Naive thymus-derived CD8-positive, alpha-beta T cell (primary cell): ENCODE data around the gene ZNF716. TPM values are rescaled to one million over a fixed set of nuclear protein-coding genes. Genes with fewer than 3 reads are reported as not detected.
"Not testable (repeated sequence)": the region's sequence is repeated elsewhere in the genome, so short reads cannot be mapped to it uniquely, and the experiment has no call there.

ENCODE experiments used
- ATAC-seq, 2 donors: fragments of 150-1000 bp; cut with Tn5 transposase in 1 of 2; sonication (Bioruptor Pico), chemical (Tn5 transposase) in 1 of 2; 1 replicate in 1 of 2; 2 replicates in 1 of 2; pipeline ENCODE4 v1.10.0; 2021; ENCODE audit warnings: mild to moderate bottlenecking in 2 of 2, moderate library complexity in 2 of 2
- POLR2A ChIA-PET: fragments of 350-600 bp; sonication (Branson Sonifier 250); formaldehyde crosslinking; loops from one replicate; lab custom pipeline; 2021; ENCODE audit warnings: antibody characterized with exemption; lab: Charles Lee
- DNase-seq, 10 donors: peaks; one replicate each; pipeline versions ENCODE4 v3.0.0 to v3.0.0-alpha.2; 2020 to 2022
- H3K27ac Mint-ChIP-seq, 10 donors: one replicate each; pipeline ENCODE4 v1.8.0; 2020 to 2022; ENCODE audit warnings: mild to moderate bottlenecking in 10 of 10, mixed read lengths in 10 of 10, moderate library complexity in 4 of 10, inconsistent platforms in 1 of 10
- H3K27me3 Mint-ChIP-seq, 5 donors: one replicate each; pipeline ENCODE4 v1.8.0; 2021 to 2022; ENCODE audit warnings: mixed read lengths in 5 of 5
- H3K36me3 Mint-ChIP-seq, 3 donors: one replicate each; pipeline ENCODE4 v1.8.0; 2020 to 2022; ENCODE audit warnings: mixed read lengths in 3 of 3, mild to moderate bottlenecking in 2 of 3, inconsistent platforms in 1 of 3
- H3K4me1 Mint-ChIP-seq, 4 donors: one replicate each; pipeline ENCODE4 v1.8.0; 2021 to 2022; ENCODE audit warnings: mixed read lengths in 4 of 4
- H3K4me3 Mint-ChIP-seq, 10 donors: one replicate each; pipeline ENCODE4 v1.8.0; 2020 to 2022; ENCODE audit warnings: mild to moderate bottlenecking in 10 of 10, mixed read lengths in 10 of 10, moderate library complexity in 6 of 10, inconsistent platforms in 1 of 10
- H3K9me3 Mint-ChIP-seq, 9 donors: one replicate each; pipeline ENCODE4 v1.8.0; 2020 to 2022; ENCODE audit warnings: mixed read lengths in 9 of 9, mild to moderate bottlenecking in 3 of 9, inconsistent platforms in 1 of 9, moderate library complexity in 1 of 9
- microRNA-seq: library from miRNA; unstranded; fragments of <30 nt; microRNA quantifications from one replicate; pipeline ENCODE4 v1.2.0, GENCODE V29; 2022; ENCODE audit warnings: borderline microRNAs expressed
- polyA plus RNA-seq, 3 donors: library from polyadenylated mRNA; unstranded; fragments of 300-500 nt; fragmentation: Illumina TruSeq; gene quantifications; one replicate each; pipeline ENCODE4 v1.2.3, GENCODE V29; 2021
- total RNA-seq, 8 experiments: library from RNA in 2 of 8; stranded (reverse) in 2 of 8; gene quantifications; one replicate each; pipeline ENCODE4 v1.2.3 and lab custom pipeline; 2021 to 2026

The ZNF716 gene
- total and polyA plus RNA-seq, 5 experiments from 2014 or later: not detected

DNA sequence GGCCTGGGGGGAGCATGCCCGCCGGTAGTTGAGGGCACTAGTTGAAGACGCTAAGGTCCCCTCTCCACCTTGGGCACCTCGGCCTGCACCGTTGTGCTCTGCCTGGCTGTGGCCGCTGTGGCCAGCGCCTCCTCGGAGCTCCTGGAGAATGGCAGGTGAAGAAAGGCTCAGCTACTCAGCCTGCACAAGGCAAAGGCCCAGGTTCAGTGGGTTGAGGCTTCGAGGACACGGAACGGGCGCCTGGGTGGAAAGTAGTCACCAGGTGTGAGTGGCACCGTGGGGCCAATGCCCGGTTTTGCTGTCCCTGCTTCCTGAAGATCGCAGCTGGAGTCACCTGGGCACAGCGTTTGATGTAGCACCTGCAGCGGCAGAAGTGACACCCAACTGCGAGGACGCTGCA is 12.4 kb upstream of the ZNF716 start:
- Mint-ChIP-seq H3K9me3 (peaks cover 0 to 37% (median 20%) of the 10 kb centered on the region in 9 donors), H3K4me3 (no peak overlapping the region), H3K4me1 (no peaks in the 10 kb centered on the region), H3K27ac (no peak overlapping the region), H3K36me3 (peaks cover 0 to 5% (median 0%) of the 10 kb centered on the region in 3 donors), H3K27me3 (no peaks in the 10 kb centered on the region)
- POLR2A ChIA-PET: no interaction called here
- no peak for ATAC-seq
- no peak for DNase-seq

DNA sequence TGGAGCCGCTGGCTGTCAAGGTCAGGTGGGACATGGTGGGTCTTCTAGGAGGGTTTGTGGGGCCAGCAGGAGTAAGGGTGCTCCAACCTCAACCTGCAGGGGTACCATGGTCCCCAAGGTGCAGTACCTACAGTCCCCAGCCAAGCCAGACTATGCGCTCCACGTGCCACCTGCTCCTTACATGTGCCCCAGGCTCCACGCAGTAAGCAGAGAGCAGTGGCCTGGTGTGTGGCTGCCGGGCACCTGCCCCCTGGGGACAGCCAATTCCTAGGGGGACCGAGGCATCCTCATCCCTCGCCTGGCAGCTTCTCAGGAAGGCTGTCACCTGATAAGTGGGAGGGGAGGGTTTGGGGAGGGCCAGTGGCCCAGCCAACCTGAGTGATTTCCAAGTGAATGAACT is 11.7 kb upstream of the ZNF716 start:
- no peak overlapping the region for H3K27ac Mint-ChIP-seq
- DNase-seq: no peak
- no peak overlapping the region for H3K4me3 Mint-ChIP-seq
- H3K9me3 Mint-ChIP-seq: peaks cover 0 to 38% (median 18%) of the 10 kb centered on the region in 9 donors
- no peaks in the 10 kb centered on the region for H3K4me1 Mint-ChIP-seq
- ATAC-seq: no peak
- POLR2A ChIA-PET: no interaction called here
- no peaks in the 10 kb centered on the region for H3K27me3 Mint-ChIP-seq
- H3K36me3 Mint-ChIP-seq: peaks cover 0 to 5% (median 0%) of the 10 kb centered on the region in 3 donors

DNA sequence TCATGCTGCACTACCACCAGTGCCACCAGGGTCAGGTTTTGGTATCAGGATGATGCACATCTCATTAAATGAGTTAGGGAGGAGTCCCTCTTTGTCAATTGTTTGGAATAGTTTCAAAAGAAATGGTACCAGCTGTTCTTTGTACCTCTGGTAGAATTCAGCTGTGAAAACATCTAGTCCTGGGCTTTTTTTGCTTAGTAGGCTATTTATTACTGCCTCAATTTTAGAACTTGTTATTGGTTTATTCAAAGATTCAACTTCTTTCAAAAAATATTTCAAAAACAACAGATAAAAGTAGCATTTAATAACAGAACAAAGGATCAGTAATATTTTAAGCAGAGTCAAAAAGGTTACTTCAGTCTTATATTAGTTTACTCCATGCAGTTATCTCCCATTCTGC is 6.4 kb upstream of the ZNF716 start:
- H3K9me3 Mint-ChIP-seq: peaks cover 0 to 38% (median 21%) of the 10 kb centered on the region in 9 donors
- no peak overlapping the region for H3K4me3 Mint-ChIP-seq

DNA sequence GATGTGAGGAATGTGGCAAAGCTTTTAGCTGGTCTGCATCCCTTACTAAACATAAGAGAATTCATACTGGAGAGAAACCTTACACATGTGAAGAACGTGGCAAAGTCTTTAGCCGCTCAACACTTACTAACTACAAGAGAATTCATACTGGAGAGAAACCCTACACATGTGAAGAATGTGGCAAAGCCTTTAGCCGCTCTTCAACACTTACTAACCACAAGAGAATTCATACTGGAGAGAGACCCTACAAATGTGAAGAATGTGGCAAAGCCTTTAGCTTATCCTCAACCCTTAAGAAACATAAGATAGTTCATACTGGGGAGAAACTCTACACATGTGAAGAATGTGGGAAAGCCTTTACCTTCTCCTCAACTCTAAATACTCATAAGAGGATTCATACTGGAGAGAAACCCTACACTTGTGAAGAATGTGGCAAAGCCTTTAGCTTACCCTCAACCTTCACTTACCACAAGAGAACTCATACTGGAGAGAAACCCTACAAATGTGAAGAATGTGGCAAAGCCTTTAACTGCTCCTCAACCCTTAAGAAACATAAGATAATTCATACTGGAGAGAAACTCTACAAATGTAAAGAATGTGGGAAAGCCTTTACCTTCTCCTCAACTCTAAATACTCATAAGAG is 19.3 kb downstream of the ZNF716 start:
- POLR2A ChIA-PET, H3K27me3 Mint-ChIP-seq, H3K27ac Mint-ChIP-seq, H3K4me3 Mint-ChIP-seq, DNase-seq, H3K4me1 Mint-ChIP-seq, ATAC-seq: not testable (repeated sequence)
- Mint-ChIP-seq H3K9me3 (peaks cover 19 to 88% (median 40%) of the 10 kb centered on the region in 9 donors), H3K36me3 (peaks cover 0 to 21% (median 6%) of the 10 kb centered on the region in 3 donors)

More for the DNA sequence above, 6.4 kb upstream of the ZNF716 start:
- ATAC-seq: no peak
- POLR2A ChIA-PET: no interaction called here
- no peak overlapping the region for H3K27ac Mint-ChIP-seq
- H3K4me1 Mint-ChIP-seq: no peaks in the 10 kb centered on the region
- DNase-seq: no peak
- H3K27me3 Mint-ChIP-seq: no peaks in the 10 kb centered on the region
- H3K36me3 Mint-ChIP-seq: peaks cover 0 to 5% (median 0%) of the 10 kb centered on the region in 3 donors

DNA sequence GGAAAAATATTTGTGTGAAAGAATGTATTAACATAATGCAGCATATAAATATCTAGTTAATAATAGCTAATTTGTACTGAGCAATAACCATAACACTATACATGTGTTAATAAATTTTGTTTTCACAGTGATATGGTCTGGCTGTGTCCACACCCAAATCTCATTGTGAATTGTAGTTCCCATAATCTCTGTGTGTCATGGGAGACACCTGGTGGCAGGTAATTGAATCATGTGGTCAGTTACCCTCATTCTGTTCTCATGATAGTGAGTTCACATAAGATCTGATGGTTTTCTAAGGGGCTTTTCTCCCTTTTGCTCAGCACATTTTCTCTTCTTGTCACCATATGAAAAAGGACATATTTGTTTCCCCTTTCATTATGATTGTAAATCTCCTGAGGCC is 30.3 kb downstream of the ZNF716 start:
- ATAC-seq, POLR2A ChIA-PET, H3K27me3 Mint-ChIP-seq: not testable (repeated sequence)

DNA sequence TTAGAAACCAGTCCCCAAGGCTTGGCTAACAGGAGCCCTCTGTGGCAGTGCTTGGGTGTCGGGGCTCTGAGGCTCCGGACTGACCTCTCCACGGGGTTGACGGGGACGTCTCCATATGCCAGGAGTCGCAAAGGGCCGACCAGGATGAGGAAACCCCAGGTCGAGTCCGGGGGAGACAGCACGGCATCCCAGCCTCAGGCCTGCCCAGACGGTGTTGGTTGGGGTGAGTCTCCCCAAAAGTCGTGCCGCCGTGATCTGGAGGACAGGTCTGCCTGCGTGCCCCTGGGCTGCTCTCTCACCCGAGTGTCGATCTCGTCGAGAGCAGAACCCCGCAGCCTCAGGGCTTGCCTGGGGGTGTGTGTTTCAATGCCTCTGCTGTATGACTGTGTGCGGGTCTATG is 35.0 kb downstream of the ZNF716 start:
- Mint-ChIP-seq H3K9me3 (peaks cover 0 to 24% (median 5%) of the 10 kb centered on the region in 9 donors), H3K36me3 (peaks cover 0 to 11% (median 1%) of the 10 kb centered on the region in 3 donors)
- DNase-seq, H3K27ac Mint-ChIP-seq, POLR2A ChIA-PET, H3K4me3 Mint-ChIP-seq, ATAC-seq, H3K27me3 Mint-ChIP-seq, H3K4me1 Mint-ChIP-seq: not testable (repeated sequence)

More for the DNA sequence above, 30.3 kb downstream of the ZNF716 start:
- Mint-ChIP-seq H3K36me3 (peaks cover 0 to 16% (median 1%) of the 10 kb centered on the region in 3 donors), H3K9me3 (peaks cover 0 to 39% (median 12%) of the 10 kb centered on the region in 9 donors)
- not testable (repeated sequence) for H3K4me3 Mint-ChIP-seq, H3K4me1 Mint-ChIP-seq, H3K27ac Mint-ChIP-seq, DNase-seq

DNA sequence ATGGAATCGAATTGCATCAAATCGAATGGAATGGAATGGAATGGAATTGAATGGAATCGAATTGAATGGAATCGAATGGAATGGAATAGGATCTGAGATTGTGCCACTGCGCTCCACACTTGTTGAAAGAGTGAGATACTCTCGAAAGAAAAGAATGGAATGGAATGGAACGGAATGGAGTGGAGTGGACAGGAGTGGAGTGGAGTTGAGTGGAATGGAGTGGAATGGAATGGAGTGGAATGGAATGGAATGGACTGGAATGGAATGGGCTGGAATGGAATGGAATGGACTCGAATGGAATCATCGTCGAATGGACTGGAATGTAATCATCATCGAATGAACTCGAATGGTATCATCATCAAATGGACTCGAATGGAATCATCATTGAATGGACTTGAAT is 38.0 kb downstream of the ZNF716 start:
- no peaks in the 10 kb centered on the region for H3K4me1 Mint-ChIP-seq
- POLR2A ChIA-PET: no interaction called here
- peaks cover 0 to 13% (median 5%) of the 10 kb centered on the region in 9 donors for H3K9me3 Mint-ChIP-seq
- no peak for ATAC-seq
- no peaks in the 10 kb centered on the region for H3K27me3 Mint-ChIP-seq
- peaks cover 0 to 5% (median 1%) of the 10 kb centered on the region in 3 donors for H3K36me3 Mint-ChIP-seq
- no peak for DNase-seq
- no peak overlapping the region for H3K27ac Mint-ChIP-seq
- H3K4me3 Mint-ChIP-seq: no peak overlapping the region

DNA sequence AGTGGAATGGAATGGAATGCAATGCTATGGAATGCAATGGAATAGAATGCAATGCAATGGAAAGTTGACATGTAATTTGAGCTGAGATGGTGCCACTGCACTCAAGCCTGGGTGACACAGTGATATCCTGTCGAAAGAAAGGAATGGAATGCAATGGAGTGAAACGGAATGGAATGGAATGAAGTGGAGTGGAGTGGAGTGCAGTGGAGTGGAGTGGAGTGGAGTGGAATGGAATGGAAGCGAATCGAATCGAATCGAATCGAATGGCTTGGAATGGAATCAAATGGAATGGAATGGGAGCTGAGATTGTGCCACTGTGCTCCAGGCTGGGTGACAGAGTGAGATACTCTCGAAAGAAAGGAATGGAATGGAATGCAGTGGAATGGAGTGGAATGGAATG is 45.1 kb downstream of the ZNF716 start:
- DNase-seq, H3K27me3 Mint-ChIP-seq, ATAC-seq, H3K27ac Mint-ChIP-seq, POLR2A ChIA-PET, H3K4me3 Mint-ChIP-seq, H3K4me1 Mint-ChIP-seq, H3K36me3 Mint-ChIP-seq: not testable (repeated sequence)
- H3K9me3 Mint-ChIP-seq: peaks cover 0 to 18% (median 6%) of the 10 kb centered on the region in 9 donors

DNA sequence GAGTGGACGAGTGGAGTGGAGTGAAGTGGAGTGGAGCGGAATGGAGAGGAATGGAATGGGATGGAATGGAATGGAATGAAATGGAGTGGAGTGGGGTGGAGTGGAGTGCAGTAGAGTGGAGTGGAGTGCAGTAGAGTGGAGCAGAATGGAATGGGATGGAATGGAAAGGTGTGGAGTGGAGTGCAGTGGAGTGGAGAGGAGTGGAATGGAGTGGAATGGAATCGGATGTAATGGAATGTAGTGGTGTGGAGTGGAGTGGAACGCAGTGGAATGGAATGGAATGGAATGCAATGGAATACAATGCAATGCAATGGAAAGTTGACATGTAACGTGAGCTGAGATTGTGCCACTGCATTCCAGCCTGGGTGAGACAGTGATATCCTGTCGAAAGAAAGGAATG is 46.4 kb downstream of the ZNF716 start:
- H3K4me1 Mint-ChIP-seq: no peaks in the 10 kb centered on the region
- no peak overlapping the region for H3K4me3 Mint-ChIP-seq
- POLR2A ChIA-PET: no interaction called here
- no peak overlapping the region for H3K27ac Mint-ChIP-seq
- no peaks in the 10 kb centered on the region for H3K36me3 Mint-ChIP-seq
- DNase-seq (no peak), ATAC-seq (no peak)
- no peaks in the 10 kb centered on the region for H3K27me3 Mint-ChIP-seq
- H3K9me3 Mint-ChIP-seq: peaks cover 0 to 29% (median 7%) of the 10 kb centered on the region in 9 donors

DNA sequence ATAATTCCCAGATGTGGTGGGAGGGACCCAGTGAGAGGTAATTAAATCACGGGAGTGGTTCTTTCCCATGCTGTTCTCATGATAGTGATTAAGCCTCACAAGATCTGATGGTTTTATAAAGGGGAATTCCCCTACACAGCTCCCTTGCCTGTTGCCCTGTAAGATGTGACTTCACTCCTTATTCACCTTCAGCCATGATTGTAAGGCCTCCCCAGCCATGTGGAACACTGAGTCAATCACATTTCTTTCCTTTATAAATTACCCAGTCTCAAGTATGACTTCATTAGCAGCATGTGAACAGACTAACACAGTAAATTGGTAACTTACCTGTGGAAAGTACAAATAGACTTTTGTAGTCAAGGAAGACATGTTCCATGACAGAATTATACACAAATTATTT is 55.2 kb downstream of the ZNF716 start:
- peaks cover 5 to 53% (median 29%) of the 10 kb centered on the region in 9 donors for H3K9me3 Mint-ChIP-seq
- POLR2A ChIA-PET: no interaction called here
- no peaks in the 10 kb centered on the region for H3K4me1 Mint-ChIP-seq
- ATAC-seq (no peak), DNase-seq (no peak)
- peaks cover 0 to 4% (median 0%) of the 10 kb centered on the region in 3 donors for H3K36me3 Mint-ChIP-seq
- no peak overlapping the region for H3K4me3 Mint-ChIP-seq
- H3K27ac Mint-ChIP-seq: no peak overlapping the region
- no peaks in the 10 kb centered on the region for H3K27me3 Mint-ChIP-seq

Small RNAs within 50 kb of the gene (microRNA-seq; reads per million reads assigned to microRNA genes)
- not detected for gene MIR3147
